ENCODE results near the gene LDLRAD4.

DNA sequence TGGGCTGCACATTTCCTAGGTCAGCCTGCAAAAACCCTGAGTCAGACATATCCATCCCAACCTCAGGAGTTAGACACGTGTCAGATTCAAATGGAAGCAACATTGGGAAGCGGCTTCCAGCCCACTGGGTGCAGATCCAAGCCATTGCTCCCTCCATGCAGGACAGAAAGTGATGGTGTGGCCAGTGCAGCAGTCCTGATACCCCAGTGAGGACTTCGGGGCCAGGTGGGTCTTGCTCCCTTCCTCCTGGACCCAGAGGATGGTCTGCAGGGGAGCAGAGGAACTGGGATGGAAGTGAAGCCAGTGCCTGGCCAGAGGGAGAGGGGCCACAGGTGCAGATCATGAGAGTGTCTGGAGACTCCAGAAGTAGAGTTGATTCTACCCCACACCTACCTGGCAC, 255.8 kb downstream of the LDLRAD4 start:
- TF ChIP-seq EP300 (IDR thresholded peaks at IDR 0.05; ENCODE audit: borderline replicate concordance), result no peak
- no peak for TF ChIP-seq CEBPB (IDR thresholded peaks at IDR 0.05)
- no peak for TF ChIP-seq RAD21 (IDR thresholded peaks at IDR 0.05; ENCODE audit: low read depth)
- no peak for TF ChIP-seq EGR1 (IDR thresholded peaks at IDR 0.05)
- TF ChIP-seq, protein P1, sequence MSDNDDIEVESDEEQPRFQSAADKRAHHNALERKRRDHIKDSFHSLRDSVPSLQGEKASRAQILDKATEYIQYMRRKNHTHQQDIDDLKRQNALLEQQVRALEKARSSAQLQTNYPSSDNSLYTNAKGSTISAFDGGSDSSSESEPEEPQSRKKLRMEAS (IDR thresholded peaks at IDR 0.05), result no peak
- TF ChIP-seq, protein P2, sequence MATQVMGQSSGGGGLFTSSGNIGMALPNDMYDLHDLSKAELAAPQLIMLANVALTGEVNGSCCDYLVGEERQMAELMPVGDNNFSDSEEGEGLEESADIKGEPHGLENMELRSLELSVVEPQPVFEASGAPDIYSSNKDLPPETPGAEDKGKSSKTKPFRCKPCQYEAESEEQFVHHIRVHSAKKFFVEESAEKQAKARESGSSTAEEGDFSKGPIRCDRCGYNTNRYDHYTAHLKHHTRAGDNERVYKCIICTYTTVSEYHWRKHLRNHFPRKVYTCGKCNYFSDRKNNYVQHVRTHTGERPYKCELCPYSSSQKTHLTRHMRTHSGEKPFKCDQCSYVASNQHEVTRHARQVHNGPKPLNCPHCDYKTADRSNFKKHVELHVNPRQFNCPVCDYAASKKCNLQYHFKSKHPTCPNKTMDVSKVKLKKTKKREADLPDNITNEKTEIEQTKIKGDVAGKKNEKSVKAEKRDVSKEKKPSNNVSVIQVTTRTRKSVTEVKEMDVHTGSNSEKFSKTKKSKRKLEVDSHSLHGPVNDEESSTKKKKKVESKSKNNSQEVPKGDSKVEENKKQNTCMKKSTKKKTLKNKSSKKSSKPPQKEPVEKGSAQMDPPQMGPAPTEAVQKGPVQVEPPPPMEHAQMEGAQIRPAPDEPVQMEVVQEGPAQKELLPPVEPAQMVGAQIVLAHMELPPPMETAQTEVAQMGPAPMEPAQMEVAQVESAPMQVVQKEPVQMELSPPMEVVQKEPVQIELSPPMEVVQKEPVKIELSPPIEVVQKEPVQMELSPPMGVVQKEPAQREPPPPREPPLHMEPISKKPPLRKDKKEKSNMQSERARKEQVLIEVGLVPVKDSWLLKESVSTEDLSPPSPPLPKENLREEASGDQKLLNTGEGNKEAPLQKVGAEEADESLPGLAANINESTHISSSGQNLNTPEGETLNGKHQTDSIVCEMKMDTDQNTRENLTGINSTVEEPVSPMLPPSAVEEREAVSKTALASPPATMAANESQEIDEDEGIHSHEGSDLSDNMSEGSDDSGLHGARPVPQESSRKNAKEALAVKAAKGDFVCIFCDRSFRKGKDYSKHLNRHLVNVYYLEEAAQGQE (IDR thresholded peaks at IDR 0.05; ENCODE audit: low read depth), result no peak
- TF ChIP-seq FOXM1 (IDR thresholded peaks at IDR 0.05; ENCODE audit: borderline replicate concordance, low read depth), result no peak
